Measurements from ENCODE around the gene IL32.

Gene IL32, protein sequence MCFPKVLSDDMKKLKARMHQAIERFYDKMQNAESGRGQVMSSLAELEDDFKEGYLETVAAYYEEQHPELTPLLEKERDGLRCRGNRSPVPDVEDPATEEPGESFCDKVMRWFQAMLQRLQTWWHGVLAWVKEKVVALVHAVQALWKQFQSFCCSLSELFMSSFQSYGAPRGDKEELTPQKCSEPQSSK

DNA sequence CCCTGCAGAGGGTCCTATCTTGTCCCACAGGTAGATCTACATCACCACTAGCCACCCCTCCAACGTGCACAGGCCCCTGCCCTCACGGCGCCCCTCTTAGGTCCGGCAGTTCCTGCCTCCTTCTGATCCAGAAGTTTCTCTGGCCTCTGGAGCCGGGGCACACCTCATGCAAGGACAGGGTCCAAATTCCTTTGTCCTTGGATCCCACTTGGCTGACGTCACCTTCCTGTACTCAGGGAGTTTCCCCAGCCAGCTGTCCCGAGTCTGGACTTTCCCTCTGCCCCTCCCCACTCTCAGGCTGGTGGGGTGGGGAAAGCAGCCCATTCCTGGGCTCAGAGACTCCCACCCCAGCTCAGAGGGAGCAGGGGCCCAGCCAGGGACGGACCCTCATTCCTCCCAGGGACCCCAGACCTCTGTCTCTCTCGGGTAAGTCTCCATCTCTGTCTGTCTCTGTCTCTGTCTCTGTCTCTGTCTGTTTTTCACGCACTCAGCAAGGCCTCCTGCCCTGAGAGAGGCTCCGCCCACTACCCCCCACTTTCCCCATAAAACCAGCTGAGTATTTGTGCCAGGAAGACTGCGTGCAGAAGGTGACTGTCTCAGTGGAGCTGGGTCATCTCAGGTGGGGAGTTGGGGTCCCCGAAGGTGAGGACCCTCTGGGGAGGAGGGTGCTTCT, at the start of gene IL32:
Gene IL32, plus strand, starts transcription at position 572 of the 673 bp plus-strand sequence. CDS start 172 bp downstream, outside the sequence.
- no peak for DNase-seq

- DNase-seq: no peak
Observed at GRCh38 chr16:3015865-3016521, 49.4 kb upstream of the IL32 start.

DNA sequence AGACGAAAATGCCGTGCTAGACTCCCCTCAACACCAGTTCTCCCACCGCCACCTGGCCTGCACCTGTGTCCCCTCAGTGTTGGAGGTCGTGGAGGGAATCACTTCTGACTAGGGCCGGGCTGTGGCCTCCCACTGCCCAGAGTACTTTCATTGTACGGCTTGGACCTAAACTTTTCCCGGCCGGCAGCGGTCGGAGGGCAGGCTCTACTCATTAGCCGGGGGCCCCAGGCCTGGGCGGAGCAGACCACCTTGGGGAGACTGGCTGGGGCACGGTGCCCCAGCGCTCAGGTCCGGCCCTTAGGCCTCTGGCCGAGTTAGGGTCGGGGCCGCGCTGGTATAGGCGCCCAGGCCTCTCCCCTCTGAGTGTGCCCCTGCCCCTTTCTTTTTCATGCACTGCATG, 48.1 kb upstream of the IL32 start:
- no peak for DNase-seq

DNA sequence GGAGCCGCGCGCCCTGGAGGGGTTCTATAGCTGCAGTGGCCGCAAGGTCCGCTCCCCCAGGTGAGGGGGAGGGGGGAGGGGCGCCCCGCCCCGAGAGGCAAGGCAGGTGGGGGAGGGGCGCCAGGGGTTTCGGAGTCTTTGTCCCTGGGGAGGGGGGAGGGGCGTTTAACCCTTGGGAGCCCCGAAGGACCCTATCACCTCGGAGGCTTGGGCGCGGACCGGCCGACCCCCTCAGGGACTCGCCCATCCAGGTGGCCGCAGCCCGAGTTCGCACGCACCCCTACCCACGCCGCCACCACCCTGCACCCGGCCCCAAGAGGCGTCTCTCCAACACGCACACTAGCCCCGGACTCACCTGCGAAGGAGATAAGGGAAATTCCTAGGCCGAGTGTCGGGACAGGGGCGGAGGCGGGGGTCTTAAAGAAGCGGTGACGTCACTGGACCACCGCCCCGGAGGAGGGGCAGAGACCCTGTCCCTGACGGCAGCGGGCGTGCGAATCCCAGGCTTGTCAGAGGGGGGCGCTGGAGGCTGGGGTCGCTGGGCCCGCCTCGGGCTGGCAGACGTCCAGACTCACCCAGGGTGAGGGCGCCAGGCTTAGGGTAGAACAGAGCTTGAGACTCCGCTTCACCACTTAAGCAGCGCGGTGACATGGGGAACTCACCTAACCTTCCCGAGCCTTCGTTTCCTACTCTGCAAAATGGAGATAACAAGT, 47.5 kb upstream of the IL32 start, which contains the start of gene CLDN6:
Gene CLDN6, minus strand, starts transcription at position 390 of the 713 bp plus-strand sequence. CDS start 2,162 bp downstream, outside the sequence.
- DNase-seq: peak in 1 of 3 experiments; percentile 2

GRCh38 chr16:3019594-3020246, 45.7 kb upstream of the IL32 start:
- no peak for DNase-seq

- peak; percentile 65 to 93 (median 66) for DNase-seq
Observed at GRCh38 chr16:3020247-3020603, 45.2 kb upstream of the IL32 start, which contains the start of gene TNFRSF12A. Gene TNFRSF12A (plus strand): TSS chr16:3020368. CDS start chr16:3020398, 30 bp downstream.

- peak; percentile 42 to 68 (median 57) for DNase-seq
Observed at GRCh38 chr16:3020604-3021448, 44.6 kb upstream of the IL32 start.

DNA sequence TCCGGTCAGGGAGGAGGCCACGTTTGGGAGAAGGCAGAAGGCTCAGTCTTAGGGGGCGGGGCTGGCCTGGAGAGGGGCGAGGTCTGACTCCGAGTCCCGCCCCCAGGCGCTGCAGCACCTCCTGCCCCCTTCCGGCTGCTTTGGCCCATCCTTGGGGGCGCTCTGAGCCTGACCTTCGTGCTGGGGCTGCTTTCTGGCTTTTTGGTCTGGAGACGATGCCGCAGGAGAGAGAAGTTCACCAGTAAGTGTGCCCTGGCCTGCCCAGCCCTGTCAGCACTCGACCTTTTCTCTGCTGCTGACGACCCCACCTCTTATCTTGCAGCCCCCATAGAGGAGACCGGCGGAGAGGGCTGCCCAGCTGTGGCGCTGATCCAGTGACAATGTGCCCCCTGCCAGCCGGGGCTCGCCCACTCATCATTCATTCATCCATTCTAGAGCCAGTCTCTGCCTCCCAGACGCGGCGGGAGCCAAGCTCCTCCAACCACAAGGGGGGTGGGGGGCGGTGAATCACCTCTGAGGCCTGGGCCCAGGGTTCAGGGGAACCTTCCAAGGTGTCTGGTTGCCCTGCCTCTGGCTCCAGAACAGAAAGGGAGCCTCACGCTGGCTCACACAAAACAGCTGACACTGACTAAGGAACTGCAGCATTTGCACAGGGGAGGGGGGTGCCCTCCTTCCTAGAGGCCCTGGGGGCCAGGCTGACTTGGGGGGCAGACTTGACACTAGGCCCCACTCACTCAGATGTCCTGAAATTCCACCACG, 43.8 kb upstream of the IL32 start:
- DNase-seq: peak; percentile 41 to 76 (median 57)

DNA sequence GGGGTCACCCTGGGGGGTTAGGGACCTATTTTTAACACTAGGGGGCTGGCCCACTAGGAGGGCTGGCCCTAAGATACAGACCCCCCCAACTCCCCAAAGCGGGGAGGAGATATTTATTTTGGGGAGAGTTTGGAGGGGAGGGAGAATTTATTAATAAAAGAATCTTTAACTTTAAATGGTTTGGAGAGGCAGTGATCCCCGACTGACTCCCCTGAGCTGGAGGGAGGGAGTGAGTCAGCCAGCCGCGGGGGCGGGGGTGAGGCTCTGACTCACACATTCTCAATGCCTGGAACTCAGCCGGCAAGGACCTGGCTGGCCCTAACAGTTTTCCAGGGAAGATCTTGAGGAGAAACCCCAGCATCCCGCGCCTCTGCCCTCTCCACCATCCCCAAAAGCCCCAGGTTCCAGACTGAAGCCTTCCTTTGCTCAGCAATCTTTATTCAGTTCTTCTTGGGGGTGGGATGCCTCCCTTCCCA, 43.2 kb upstream of the IL32 start:
- DNase-seq: no peak

DNA sequence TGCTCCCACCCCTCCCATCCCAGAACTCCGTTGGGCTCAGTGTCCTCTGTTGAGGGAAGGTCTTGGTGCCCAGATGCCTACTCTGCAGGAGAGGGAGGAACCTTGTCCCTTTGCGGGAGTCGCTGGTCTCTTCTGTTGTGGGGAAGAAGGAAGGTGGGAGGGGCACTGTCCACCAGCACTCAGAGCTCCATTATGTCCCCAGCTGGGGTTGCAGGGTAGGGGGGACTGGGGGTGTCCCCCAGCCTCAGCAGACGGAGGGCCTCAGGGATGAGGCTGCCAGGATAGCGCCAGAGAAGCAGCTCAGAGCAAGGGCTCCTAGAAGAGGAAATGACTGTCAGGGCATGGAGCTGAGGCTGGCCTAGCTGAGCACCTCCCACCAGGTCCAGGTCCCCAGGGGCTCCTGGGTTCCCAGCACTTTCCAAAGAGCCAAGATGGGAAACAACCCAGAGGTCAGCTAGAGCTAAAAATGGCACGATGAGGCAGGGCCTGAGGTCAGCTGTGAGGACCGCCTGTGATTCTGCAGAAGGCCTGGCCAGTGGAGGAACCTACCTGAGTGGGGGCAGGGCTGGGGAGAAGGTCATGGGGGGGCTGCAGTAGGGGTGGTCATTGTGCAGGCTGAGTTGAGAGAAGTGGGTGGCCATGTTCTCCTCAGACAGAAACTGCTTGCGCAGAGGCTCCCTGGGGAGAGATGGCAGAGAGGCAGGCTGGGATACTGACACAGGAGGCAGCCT, 42.6 kb upstream of the IL32 start:
- DNase-seq: peak in 1 of 3 experiments; percentile 38

- DNase-seq: no peak
Observed at GRCh38 chr16:3023415-3023668, 42.1 kb upstream of the IL32 start.

GRCh38 chr16:3023669-3024478, 41.6 kb upstream of the IL32 start, which contains the start of the genes HCFC1R1 and THOC6:
Gene HCFC1R1 (minus strand): TSS chr16:3023942. CDS start chr16:3023941, 1 bp downstream.
Gene THOC6 (plus strand): TSS chr16:3024035. CDS start chr16:3024327, 292 bp downstream.
- peak; percentile 97 to 99 (median 97) for DNase-seq

DNA sequence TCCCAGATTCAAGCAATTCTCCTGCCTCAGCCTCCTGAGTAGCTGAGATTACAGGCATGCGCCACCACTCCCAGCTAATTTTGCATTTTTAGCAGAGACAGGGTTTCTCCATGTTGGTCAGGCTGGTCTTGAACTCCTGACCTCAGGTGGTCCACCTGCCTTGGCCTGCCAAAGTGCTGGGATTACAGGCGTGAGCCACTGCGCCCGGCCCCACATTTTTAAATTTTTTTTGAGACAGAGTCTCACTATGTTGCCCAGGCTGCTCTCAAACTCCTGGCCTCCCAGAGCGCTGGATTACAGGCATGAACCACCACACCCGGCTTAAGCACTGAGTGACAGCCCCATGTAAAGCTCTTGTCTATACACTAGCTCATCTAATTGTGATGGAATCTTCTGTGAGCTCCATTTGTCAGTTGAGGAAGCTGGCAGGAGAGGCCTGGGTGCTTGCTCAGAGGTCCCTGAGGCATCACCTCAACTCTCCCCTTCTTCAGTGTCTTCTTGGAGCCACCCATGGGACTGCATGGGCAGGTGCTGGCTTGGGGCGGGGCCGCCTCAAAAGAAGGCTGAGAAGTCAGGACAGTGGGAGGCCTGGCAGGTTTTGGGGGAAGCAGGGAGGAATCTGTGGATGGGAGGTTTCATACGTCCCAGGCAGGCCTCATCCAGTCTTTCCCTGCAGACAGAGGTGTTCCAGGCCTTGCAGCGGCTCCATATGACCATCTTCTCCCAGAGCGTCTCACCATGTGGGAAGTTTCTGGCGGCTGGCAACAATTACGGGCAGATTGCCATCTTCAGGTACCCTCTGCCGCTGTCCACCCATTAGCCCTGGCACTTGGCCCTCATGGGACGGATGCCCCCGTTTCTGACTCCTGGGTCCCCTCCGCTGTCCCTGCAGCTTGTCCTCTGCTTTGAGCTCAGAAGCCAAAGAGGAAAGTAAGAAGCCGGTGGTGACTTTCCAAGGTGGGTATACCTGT, 40.1 kb upstream of the IL32 start:
- no peak for DNase-seq

DNA sequence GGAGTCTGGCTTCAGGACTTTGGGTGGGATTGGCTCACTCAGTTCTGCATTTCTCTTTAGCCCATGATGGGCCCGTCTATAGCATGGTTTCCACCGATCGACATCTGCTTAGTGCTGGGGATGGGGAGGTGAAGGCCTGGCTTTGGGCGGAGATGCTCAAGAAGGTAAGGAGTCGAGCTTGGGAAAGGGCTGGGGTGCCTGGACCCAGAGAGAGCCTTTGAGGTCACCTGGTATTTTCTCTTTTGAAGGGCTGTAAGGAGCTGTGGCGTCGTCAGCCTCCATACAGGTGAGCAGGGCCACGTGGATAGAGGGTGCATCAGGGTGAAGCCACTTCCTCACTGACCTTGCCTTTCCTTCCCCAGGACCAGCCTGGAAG, 39.4 kb upstream of the IL32 start:
- no peak for DNase-seq

DNA sequence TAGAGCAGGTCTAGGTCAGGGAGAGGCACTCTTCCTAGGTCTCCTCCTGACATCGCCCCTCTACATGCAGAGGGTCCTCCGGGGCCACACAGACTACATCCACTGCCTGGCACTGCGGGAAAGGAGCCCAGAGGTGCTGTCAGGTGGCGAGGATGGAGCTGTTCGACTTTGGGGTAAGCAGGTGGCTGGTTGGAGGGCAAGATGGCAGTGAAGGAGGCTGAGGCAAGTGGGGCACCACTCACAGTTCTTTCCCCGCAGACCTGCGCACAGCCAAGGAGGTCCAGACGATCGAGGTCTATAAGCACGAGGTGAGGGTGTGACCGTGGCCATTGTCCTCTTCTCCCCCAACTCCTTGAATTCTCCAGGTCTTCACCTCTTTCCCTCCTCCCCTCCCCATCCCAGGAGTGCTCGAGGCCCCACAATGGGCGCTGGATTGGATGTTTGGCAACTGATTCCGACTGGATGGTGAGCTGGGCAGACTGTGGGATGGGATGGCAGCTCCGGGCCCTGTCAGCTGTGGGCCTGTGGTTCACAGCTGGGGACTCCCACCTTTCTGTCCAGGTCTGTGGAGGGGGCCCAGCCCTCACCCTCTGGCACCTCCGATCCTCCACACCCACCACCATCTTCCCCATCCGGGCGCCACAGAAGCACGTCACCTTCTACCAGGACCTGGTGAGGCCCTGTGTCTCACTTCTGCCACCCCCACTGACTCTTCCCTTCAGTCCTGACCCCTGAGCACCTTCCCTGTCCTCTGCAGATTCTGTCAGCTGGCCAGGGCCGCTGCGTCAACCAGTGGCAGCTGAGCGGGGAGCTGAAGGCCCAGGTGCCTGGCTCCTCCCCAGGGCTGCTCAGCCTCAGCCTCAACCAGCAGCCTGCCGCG, 38.6 kb upstream of the IL32 start:
- DNase-seq: no peak

GRCh38 chr16:3027489-3027795, 38.0 kb upstream of the IL32 start:
- no peak for DNase-seq
